A549 (cell line): ENCODE results near the gene B3GNT3.

Experiments used
- EHMT2 ChIP-seq: fragments of 200-600 bp; sonication (generic); IDR thresholded peaks from 2 replicates; pipeline ENCODE4 v1.6.1; 2016; ENCODE audit warnings: antibody characterized with exemption, low read depth, mild to moderate bottlenecking, moderate library complexity
- ESRRA ChIP-seq: fragments of 150-350 bp; IDR thresholded peaks from 2 replicates; pipeline ENCODE4 v1.6.1; 2014; ENCODE audit warnings: mild to moderate bottlenecking, low read length, borderline replicate concordance
- POLR2A ChIP-seq: IDR thresholded peaks from 2 replicates; pipeline ENCODE4 v1.6.1; 2012; ENCODE audit warnings: mild to moderate bottlenecking, low read length
- TF ChIP-seq, protein P1 (sequence below): fragments of >200 bp; sonication (Bioruptor Twin); formaldehyde crosslinking; IDR thresholded peaks from 3 replicates; pipeline ENCODE4 v1.5.1; 2016
- TF ChIP-seq, protein P2 (sequence below): fragments of 450-650 bp; IDR thresholded peaks from 2 replicates; pipeline ENCODE4 v1.6.1; 2014; ENCODE audit warnings: antibody characterized with exemption
- TF ChIP-seq, protein P3 (sequence below): IDR thresholded peaks from 2 replicates; pipeline ENCODE4 v1.6.1; 2012
- TF ChIP-seq, protein P4 (sequence below): fragments of 200-600 bp; sonication (generic); IDR thresholded peaks from 2 replicates; pipeline ENCODE4 v1.6.1; 2016; ENCODE audit warnings: antibody characterized with exemption, mild to moderate bottlenecking, moderate library complexity

DNA sequence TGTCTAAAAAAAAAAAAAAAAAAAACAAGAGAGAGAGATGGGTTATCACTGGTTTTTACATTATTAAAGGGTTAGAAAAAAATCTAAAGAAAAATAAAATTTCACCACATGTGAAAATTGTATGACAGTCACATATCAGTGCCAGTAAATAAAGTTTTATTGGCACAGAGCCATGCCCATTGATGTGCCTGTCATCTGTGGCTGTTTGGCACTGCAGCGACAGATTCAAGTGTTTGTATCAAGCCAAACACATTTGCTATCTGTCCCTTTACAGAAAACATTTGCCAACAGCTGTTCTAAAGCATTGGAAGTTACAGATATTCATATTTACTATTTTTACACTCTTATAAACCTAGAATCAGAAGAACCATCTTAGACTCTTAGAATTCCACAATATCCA is 27.4 kb upstream of the B3GNT3 start:
- TF ChIP-seq, protein P1, sequence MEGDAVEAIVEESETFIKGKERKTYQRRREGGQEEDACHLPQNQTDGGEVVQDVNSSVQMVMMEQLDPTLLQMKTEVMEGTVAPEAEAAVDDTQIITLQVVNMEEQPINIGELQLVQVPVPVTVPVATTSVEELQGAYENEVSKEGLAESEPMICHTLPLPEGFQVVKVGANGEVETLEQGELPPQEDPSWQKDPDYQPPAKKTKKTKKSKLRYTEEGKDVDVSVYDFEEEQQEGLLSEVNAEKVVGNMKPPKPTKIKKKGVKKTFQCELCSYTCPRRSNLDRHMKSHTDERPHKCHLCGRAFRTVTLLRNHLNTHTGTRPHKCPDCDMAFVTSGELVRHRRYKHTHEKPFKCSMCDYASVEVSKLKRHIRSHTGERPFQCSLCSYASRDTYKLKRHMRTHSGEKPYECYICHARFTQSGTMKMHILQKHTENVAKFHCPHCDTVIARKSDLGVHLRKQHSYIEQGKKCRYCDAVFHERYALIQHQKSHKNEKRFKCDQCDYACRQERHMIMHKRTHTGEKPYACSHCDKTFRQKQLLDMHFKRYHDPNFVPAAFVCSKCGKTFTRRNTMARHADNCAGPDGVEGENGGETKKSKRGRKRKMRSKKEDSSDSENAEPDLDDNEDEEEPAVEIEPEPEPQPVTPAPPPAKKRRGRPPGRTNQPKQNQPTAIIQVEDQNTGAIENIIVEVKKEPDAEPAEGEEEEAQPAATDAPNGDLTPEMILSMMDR: no peak
- TF ChIP-seq, protein P2, sequence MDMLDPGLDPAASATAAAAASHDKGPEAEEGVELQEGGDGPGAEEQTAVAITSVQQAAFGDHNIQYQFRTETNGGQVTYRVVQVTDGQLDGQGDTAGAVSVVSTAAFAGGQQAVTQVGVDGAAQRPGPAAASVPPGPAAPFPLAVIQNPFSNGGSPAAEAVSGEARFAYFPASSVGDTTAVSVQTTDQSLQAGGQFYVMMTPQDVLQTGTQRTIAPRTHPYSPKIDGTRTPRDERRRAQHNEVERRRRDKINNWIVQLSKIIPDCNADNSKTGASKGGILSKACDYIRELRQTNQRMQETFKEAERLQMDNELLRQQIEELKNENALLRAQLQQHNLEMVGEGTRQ: no peak
- TF ChIP-seq POLR2A (no peak), EHMT2 (no peak), ESRRA (no peak)
- TF ChIP-seq, protein P3, sequence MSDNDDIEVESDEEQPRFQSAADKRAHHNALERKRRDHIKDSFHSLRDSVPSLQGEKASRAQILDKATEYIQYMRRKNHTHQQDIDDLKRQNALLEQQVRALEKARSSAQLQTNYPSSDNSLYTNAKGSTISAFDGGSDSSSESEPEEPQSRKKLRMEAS: no peak
- TF ChIP-seq, protein P4, sequence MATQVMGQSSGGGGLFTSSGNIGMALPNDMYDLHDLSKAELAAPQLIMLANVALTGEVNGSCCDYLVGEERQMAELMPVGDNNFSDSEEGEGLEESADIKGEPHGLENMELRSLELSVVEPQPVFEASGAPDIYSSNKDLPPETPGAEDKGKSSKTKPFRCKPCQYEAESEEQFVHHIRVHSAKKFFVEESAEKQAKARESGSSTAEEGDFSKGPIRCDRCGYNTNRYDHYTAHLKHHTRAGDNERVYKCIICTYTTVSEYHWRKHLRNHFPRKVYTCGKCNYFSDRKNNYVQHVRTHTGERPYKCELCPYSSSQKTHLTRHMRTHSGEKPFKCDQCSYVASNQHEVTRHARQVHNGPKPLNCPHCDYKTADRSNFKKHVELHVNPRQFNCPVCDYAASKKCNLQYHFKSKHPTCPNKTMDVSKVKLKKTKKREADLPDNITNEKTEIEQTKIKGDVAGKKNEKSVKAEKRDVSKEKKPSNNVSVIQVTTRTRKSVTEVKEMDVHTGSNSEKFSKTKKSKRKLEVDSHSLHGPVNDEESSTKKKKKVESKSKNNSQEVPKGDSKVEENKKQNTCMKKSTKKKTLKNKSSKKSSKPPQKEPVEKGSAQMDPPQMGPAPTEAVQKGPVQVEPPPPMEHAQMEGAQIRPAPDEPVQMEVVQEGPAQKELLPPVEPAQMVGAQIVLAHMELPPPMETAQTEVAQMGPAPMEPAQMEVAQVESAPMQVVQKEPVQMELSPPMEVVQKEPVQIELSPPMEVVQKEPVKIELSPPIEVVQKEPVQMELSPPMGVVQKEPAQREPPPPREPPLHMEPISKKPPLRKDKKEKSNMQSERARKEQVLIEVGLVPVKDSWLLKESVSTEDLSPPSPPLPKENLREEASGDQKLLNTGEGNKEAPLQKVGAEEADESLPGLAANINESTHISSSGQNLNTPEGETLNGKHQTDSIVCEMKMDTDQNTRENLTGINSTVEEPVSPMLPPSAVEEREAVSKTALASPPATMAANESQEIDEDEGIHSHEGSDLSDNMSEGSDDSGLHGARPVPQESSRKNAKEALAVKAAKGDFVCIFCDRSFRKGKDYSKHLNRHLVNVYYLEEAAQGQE: no peak
